Measurements from ENCODE around the gene GSX2.

The GSX2 gene

DNA sequence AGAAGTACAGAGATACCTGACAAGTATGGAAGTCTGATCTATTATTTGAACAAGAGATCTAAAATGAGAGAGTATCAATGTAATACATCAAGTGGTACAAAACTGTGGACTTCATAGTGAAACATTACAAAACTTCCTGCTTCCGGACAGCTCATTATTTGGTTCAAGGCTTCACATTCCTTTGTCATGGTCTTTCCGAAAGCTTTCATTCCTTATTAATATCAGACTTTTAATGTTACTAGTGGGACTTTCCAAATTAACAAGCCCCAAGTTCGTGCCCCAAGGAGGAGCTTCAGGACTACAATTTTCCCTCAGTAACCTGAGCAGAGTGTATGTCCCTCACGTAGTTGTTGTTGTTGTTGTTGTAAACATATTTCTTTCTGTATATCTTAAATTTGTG lies 36.7 kb upstream of the GSX2 start:
- H3K79me2 ChIP-seq (ENCODE audit: insufficient read depth, low read length), result peaks cover 64% of the 10 kb centered on the region

DNA sequence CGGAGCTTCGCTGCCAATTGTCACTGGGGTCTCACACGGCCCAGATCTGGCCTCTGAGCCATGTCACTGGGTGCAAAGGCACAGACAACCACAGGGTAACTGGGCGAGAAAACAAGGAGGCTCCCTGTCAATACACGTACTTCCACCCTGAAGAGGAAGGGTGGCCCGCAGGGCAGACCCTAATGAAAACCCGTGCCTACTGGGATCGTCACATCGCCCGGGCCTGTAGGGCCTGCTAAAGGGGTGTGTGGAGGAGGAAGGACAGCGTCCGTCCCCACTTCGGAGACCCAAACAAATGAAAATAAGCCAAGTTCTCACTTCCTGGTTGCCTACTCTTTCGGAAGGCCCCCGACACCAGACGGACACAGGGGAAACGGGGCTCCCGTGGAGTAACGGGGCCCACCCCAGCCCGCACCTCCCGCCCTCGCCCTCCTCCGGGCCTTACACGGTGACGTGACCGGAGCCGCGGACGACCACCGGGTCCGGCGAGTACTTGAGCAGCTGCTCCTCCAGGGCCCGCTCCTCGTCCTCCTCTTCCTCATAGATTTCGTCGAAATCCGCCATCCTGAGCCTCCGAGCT lies 36.1 kb upstream of the GSX2 start:
- Histone ChIP-seq H3K27me3 (ENCODE audit: insufficient read depth, low read length, poor library complexity) (no peaks in the 10 kb centered on the region), H3K9me3 (ENCODE audit: insufficient read depth, low read length, severe bottlenecking) (no peaks in the 10 kb centered on the region), H3K27ac (ENCODE audit: low read length) (peak overlapping the region; percentile 93), H2AFZ (ENCODE audit: low read depth, low read length) (peak overlapping the region; percentile 93), H3K4me1 (ENCODE audit: insufficient read depth, low read length) (peaks cover 54% of the 10 kb centered on the region), H3K36me3 (ENCODE audit: insufficient read depth, low read length) (peaks cover 7% of the 10 kb centered on the region; the same call in 1 of the 2 replicates), H3K4me2 (ENCODE audit: insufficient read depth, low read length) (peak overlapping the region; percentile 81), H4K20me1 (ENCODE audit: insufficient read depth, low read length) (peaks cover 26% of the 10 kb centered on the region; the same call in 1 of the 2 replicates), H3K79me2 (ENCODE audit: insufficient read depth, low read length) (peaks cover 58% of the 10 kb centered on the region), H3K4me3 (ENCODE audit: low read depth in 1 of 2, low read length in 2 of 2) (peak overlapping the region; percentile 99), H3K9ac (ENCODE audit: low read depth, low read length) (peak overlapping the region; percentile 97)
- DNase-seq (peak; percentile 33), ATAC-seq (ENCODE audit: insufficient read depth, low read depth) (peak; percentile 38)
- no peak for TF ChIP-seq EZH2 (IDR thresholded peaks at IDR 0.05; ENCODE audit: borderline replicate concordance, low read depth, low read length, severe bottlenecking)
- TF ChIP-seq, protein P1, sequence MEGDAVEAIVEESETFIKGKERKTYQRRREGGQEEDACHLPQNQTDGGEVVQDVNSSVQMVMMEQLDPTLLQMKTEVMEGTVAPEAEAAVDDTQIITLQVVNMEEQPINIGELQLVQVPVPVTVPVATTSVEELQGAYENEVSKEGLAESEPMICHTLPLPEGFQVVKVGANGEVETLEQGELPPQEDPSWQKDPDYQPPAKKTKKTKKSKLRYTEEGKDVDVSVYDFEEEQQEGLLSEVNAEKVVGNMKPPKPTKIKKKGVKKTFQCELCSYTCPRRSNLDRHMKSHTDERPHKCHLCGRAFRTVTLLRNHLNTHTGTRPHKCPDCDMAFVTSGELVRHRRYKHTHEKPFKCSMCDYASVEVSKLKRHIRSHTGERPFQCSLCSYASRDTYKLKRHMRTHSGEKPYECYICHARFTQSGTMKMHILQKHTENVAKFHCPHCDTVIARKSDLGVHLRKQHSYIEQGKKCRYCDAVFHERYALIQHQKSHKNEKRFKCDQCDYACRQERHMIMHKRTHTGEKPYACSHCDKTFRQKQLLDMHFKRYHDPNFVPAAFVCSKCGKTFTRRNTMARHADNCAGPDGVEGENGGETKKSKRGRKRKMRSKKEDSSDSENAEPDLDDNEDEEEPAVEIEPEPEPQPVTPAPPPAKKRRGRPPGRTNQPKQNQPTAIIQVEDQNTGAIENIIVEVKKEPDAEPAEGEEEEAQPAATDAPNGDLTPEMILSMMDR (IDR thresholded peaks at IDR 0.05; ENCODE audit: borderline replicate concordance, extremely low read depth, low read length, poor library complexity, severe bottlenecking), result no peak

More for the DNA sequence above, 36.7 kb upstream of the GSX2 start:
- H4K20me1 ChIP-seq (ENCODE audit: insufficient read depth, low read length), result peaks cover 29% of the 10 kb centered on the region; the same call in 1 of the 2 replicates
- H3K9me3 ChIP-seq (ENCODE audit: insufficient read depth, low read length, severe bottlenecking), result no peaks in the 10 kb centered on the region
- H3K4me1 ChIP-seq (ENCODE audit: insufficient read depth, low read length), result peaks cover 57% of the 10 kb centered on the region
- no peaks in the 10 kb centered on the region for H3K27me3 ChIP-seq (ENCODE audit: insufficient read depth, low read length, poor library complexity)
- peak overlapping the region; percentile 93 for H2AFZ ChIP-seq (ENCODE audit: low read depth, low read length)
- peak overlapping the region; percentile 93 for H3K27ac ChIP-seq (ENCODE audit: low read length)
- no peak for ATAC-seq (ENCODE audit: insufficient read depth, low read depth)
- H3K9ac ChIP-seq (ENCODE audit: low read depth, low read length), result peak overlapping the region; percentile 97
- H3K36me3 ChIP-seq (ENCODE audit: insufficient read depth, low read length), result peaks cover 7% of the 10 kb centered on the region; the same call in 1 of the 2 replicates
- no peak for DNase-seq
- TF ChIP-seq, protein P1 (IDR thresholded peaks at IDR 0.05; ENCODE audit: borderline replicate concordance, extremely low read depth, low read length, poor library complexity, severe bottlenecking), result no peak
- no peak for TF ChIP-seq EZH2 (IDR thresholded peaks at IDR 0.05; ENCODE audit: borderline replicate concordance, low read depth, low read length, severe bottlenecking)
- peak overlapping the region; percentile 81 for H3K4me2 ChIP-seq (ENCODE audit: insufficient read depth, low read length)
- H3K4me3 ChIP-seq (ENCODE audit: low read depth in 1 of 2, low read length in 2 of 2), result peak overlapping the region; percentile 99

DNA sequence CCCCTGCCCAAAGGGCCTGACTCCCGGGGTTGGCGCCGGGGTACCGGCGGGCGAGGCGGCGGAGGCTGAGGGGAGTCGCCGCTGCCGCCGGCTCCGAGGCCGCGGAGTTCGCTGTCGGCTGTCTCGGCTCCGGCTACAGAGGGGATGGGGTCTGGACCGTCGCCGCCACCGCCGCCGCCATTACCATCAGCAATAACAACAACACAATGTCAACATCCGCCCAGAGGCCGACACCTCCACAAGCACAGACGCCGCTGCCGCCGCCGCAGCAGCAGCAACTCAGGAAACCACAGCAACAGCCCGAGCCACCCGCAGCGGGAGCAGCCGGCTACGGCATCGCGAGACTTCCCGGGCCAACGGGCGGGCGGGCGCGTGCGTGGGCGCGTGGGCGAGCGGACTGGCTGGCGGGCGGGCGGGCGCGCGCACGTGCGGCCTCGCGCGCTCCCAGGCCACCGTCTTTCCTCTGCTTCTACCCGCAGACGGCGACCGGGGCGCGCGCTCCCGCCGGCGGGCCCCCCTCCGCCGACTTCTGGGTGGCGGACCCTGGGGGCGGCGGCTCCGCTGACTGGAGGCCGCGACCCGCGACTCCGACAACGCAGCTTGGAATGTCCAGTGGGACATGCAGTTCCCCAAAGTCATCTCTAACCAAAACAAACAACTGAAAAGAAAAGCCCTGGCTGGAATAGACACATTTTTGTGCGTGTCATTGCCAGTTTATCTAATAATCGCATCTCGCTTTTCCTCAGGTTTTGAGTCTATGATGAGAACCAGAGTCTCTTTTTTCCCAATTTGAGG lies 35.4 kb upstream of the GSX2 start, which contains the start of gene CHIC2:
Gene CHIC2, minus strand, starts transcription at position 289 of the 795 bp plus-strand sequence. CDS start 305 bp downstream, outside the sequence.
- Histone ChIP-seq H4K20me1 (ENCODE audit: insufficient read depth, low read length) (peaks cover 26% of the 10 kb centered on the region; the same call in 1 of the 2 replicates), H3K4me3 (ENCODE audit: low read depth in 1 of 2, low read length in 2 of 2) (peak within 1 kb of the TSS; percentile 99), H2AFZ (ENCODE audit: low read depth, low read length) (peak within 1 kb of the TSS; percentile 99), H3K4me1 (ENCODE audit: insufficient read depth, low read length) (peaks cover 52% of the 10 kb centered on the region), H3K27me3 (ENCODE audit: insufficient read depth, low read length, poor library complexity) (no peaks in the 10 kb centered on the region), H3K9me3 (ENCODE audit: insufficient read depth, low read length, severe bottlenecking) (no peaks in the 10 kb centered on the region), H3K9ac (ENCODE audit: low read depth, low read length) (peak within 1 kb of the TSS; percentile 97), H3K79me2 (ENCODE audit: insufficient read depth, low read length) (peaks cover 51% of the 10 kb centered on the region), H3K27ac (ENCODE audit: low read length) (peak within 1 kb of the TSS; percentile 93), H3K36me3 (ENCODE audit: insufficient read depth, low read length) (peaks cover 7% of the 10 kb centered on the region; the same call in 1 of the 2 replicates), H3K4me2 (ENCODE audit: insufficient read depth, low read length) (peak within 1 kb of the TSS; percentile 81)
- ATAC-seq (ENCODE audit: insufficient read depth, low read depth) (peak; percentile 95), DNase-seq (peak; percentile 96)
- TF ChIP-seq, protein P1 (IDR thresholded peaks at IDR 0.05; ENCODE audit: borderline replicate concordance, extremely low read depth, low read length, poor library complexity, severe bottlenecking), result no peak
- no peak for TF ChIP-seq EZH2 (IDR thresholded peaks at IDR 0.05; ENCODE audit: borderline replicate concordance, low read depth, low read length, severe bottlenecking)

Data from DND-41 (cell line).